Left ventricle myocardium superior (tissue), 1 donor: ENCODE results near the gene DRG1. TPM values are rescaled to one million over a fixed set of nuclear protein-coding genes. Genes with fewer than 3 reads are reported as not detected.

Experiments used
- total RNA-seq: library from RNA; stranded (reverse); fragmentation: NEBNext Ultra II Directional; extraction: Animal tissue kit (Norgen Biotek cat#: 25700); gene quantifications from one replicate; pipeline ENCODE4 v1.2.1, GENCODE V29; 2021
- donor health status: DM: no; HTN: yes; CAD: no; lungs with severe emphysema.

The DRG1 gene
- total RNA-seq, 1 donor from 2014 or later = 67.4 TPM

Other genes starting within 250 kb of the DRG1 start
- 21.4 TPM for gene RNF185, start 239.4 kb upstream of the DRG1 start, total RNA-seq
- gene LIMK2, start 187.3 kb upstream of the DRG1 start, total RNA-seq = 8.6 TPM
- 15.3 TPM for gene PIK3IP1, start 107.1 kb upstream of the DRG1 start, total RNA-seq
- 11.5 TPM for gene PATZ1, start 53.3 kb upstream of the DRG1 start, total RNA-seq
- gene EIF4ENIF1, start 90.2 kb downstream of the DRG1 start, total RNA-seq = 26.8 TPM
- gene SFI1, start 96.9 kb downstream of the DRG1 start, total RNA-seq = 8.8 TPM